HG03045 (cell line): ENCODE data around the gene HEXA.
"Not testable (repeated sequence)": the region's sequence is repeated elsewhere in the genome, so short reads cannot be mapped to it uniquely, and the experiment has no call there.

Experiments
- ATAC-seq: cut with Tn5 transposase; IDR thresholded peaks from one replicate; pipeline ENCODE4 v1.9.1; 2021; ENCODE audit warnings: mild to moderate bottlenecking, moderate library complexity; ENCODE audit not compliant: unreplicated experiment

HEXA gene

DNA sequence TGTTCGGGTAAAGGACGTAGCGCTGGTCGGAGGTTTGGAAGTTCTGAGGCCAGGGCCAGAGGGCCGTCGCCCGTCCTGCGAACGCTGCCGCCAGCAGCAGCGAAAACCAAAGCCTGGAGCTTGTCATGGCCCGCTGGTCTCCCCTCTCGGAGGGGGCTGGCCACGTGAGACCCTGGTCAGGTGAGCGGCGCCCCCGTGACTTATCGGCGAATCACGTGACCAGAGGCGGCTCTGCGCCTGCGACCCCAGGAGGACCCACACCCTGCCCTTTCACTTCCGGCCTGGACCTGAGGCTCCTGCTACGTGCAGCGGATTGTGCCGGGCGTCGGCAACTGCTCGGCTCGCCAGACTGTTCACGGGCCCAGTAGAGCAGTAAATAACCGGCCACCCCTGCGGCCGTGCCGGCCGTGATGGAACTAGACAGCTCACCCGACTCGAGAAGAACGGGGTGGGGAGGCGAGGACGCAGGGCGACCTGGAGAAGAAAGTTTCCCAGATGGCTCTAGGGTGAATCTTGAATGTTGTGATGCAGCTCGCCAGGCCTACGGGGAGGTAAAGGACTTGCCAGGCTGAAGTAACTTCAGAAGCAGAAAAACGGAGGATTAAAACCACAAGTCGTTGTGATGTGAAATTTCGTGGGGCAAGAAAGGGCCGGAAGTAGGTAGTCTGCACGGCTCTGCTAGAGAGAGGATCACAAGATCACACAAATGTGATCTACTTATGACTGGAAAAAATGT, at the start of gene HEXA:
HEXA (minus strand) TSS at position 169 of the 736 bp plus-strand sequence; CDS start at position 127, 42 bp downstream.
- peak; percentile 91 for ATAC-seq

DNA sequence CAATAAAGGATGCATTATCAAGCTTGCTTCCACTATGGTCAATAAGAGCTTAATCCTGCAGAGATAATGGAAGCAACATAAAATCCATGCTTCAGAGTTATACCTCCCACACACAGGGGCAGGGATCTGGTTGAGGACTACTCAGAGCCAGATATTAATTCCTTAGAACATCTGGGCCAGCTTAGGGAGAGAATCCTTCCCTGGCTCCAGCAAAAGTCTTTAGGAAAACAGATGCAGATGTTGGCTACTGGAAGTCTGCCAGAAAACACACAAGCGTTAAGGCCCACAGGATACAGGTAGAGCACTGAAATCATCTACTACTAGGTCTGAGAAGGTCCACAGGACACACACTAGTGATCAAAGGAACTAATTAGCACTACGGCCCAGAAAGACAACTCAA, 47.4 kb upstream of the HEXA start:
- ATAC-seq: no peak

DNA sequence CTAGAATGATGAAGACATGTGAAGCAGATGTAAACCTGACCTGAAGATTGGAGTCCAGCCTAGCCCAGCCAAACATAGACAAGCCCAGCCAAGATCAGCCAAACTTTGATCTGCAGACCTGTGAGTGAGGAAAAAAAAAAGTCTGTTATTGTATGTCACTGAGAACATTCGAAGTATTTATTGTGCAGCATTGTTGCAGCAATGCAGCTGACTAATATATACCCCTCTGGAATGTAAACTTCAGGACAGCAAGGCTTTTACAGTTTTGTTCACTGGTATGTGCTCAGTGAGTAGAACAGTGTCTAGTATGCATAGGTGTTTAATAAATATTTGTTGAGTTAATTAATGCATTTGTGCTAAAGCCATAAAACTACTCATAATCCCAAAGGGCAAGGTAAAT, 45.7 kb upstream of the HEXA start:
- no peak for ATAC-seq

DNA sequence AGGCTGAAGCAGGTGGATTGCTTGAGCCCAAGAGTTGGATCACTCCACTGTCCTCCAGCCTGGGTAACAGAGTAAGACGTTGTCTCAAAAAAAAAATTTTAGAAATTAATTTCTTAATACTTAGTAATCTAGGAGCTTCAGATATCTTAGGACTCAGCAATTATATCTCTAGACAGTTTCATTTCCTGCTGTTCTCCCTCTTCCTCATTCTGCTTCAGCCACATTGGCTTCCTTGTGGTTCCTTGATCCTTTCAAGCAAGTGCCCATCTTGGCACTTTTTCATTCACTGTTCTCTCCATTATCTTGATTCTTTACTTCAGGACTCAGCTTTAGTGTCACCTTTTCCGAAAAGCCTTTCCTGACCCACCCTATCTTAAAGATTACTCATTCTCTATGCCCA, 44.8 kb upstream of the HEXA start:
- ATAC-seq: no peak

DNA sequence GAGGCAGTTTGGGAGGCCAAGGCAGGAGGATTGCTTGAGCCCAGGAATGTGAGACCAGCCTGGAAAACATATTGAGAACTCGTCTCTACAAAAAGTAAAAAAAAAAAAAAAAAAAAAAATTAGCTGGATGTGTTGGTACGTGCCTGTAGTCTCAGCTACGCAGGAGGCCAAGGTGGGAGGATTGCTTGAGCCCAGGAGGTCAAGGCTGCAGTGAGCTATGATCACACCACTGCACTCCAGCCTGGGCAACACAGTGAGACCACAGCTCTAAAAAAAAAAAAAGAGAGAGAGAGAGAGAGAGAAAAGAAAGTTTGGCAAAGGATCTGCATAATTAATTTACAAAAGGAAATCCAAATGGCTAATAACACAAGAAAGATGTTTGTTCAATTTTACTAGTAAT, 44.0 kb upstream of the HEXA start:
- not testable (repeated sequence) for ATAC-seq

DNA sequence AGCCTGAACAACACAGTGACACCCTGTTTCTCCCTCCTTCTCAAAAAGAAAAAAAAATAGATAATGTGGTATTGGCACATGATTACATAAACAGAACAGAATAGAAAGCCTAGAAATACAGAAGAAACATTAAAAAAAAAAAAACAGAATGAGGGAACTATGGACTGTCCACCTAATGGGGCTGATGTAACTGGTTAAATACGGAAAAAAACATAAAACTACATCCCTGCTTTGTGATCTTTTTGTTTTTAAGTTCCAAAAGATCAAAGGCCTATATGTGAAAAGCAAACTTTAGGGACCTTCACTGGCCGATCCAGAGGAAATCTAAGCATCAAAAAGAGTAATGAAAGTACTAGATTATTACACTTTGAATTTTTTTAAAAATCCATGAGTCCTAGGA, 39.5 kb upstream of the HEXA start:
- no peak for ATAC-seq

DNA sequence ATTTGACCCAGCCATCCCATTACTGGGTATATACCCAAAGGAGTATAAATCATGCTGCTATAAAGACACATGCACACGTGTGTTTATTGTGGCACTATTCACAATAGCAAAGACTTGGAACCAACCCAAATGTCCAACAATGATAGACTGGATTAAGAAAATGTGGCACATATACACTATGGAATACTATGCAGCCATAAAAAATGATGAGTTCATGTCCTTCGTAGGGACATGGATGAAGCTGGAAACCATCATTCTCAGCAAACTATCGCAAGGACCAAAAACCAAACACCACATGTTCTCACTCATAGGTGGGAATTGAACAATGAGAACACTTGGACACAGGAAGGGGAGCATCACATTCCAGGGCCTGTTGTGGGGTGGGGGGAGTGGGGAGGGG, 37.5 kb upstream of the HEXA start:
- ATAC-seq: not testable (repeated sequence)

DNA sequence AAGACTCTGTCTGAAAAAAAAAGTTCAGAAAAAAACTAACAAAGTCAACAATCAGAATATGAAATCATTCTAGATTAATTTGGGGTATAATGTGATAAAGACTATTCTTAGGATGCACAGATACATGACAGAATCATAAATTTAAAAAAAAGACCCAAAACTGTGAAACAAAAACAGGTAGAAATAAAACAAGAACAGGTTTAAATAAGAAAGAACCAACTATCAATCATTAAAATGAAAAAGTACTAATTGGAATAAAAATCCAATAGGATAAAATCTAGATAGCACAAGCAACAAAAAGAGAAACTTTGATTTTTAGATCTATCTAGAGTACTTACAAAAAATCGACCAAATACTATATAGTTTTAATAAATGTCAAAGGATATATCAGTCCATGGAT, 35.7 kb upstream of the HEXA start:
- ATAC-seq: no peak

DNA sequence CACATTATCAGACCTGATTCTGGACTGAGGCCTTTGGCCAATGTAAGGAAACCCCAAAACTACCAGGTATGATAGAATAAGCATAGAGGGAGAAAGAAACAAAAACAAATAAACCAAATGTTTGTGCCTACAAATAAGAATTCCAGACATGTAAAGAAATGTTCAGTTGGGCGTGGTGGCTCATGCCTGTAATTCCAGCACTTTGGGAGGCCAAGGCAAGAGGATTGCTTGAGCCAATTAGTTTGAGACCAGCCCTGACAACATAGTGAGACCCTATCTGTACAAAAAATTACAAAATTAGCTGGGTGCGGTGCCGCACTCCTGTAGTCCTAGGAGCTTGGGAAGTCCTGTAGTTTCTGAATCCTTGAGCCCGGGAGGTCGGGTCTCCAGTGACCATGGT, 35.3 kb upstream of the HEXA start:
- ATAC-seq: no peak

DNA sequence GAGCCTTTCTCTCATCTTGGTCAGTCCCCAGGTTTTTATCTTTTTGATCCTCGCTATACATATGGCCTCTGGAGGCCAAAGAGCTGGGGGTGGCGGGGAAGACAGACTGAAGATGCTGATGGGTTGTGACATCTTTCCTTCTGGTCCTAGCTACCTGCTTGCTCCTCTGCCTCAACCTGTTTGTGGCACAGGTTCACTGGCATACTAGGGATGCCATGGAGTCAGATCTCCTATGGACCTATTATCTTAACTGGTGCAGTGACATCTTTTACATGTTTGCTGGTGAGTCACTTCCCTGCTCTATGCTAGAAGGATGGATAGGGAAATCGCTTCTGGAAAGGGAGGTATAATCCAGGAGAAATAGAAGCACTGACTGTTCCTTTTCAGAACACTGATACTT, 31.1 kb upstream of the HEXA start:
- ATAC-seq: no peak

DNA sequence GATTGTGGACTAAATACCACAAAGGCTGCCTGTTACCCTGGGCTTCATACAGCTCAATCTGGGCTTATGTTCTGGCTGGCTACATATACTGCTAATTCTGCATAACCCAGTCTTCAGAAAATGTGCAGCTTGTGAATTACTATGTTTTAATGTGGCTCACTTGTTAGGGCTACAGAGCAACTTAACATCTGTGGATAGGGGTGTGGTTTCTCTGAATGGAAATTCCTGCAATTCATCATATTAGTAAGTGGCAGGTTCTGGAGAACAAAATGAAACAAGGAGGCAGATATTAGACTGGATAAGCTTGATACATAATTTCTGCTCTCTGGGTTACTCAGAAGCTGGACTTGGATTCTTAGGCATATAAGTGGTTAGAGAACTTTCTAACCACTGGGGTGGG, 29.0 kb upstream of the HEXA start:
- no peak for ATAC-seq

DNA sequence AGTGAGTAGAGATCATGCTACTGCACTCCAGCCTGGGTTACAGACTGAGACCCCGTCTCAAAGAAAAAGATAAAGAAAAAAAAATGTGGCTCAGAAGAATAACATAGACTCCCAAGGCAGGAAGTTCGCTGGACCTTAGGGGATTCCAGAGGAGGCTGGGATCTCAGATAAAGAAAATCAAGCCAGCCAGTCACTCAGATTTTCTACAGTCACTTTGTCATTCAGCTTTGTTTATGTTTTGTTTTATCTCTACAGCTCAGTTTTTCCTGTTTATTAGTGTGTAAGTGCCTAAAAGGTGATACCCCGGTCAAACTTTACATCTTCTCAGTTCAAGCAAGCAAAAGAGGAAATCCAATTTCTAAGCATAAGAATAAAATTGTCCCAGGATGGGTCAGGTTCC, 28.5 kb upstream of the HEXA start:
- ATAC-seq: no peak

DNA sequence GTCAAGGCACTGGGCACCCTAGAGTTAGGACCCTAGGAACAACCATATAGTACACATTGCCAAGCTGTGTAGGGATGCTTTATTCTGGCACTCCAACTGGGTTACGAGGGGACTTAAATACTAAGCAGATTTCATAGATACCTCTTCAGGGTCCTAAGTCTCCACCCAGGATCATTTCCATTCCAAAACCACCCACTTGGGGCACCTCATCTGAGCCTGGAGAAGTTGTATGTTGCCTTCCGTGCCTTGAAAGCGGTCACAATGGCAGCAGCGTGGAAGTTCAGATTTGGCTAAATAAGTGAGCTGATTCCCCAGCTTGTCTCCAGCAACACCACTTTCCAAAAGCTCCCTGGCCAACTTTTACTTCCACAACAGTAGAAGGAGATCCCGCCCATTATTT, 26.9 kb upstream of the HEXA start:
- no peak for ATAC-seq

DNA sequence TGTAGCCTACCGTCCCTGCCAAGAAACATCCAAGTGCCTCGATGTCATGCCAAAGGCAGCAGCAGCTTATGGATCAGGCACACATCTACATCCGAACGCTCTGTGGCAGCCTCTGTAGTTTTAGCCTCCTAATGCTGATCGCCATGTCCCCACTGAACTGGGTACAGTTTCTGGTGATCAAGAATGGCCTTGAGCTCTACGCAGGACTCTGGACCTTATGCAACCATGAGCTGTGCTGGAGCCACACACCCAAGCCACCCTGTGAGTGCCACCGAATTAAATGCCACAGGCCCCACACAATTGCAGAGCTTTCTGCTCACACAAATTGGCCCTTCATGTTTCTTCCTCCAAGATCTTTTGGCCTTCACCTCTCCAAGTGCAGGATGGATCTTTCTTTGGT, 22.8 kb upstream of the HEXA start:
- ATAC-seq: no peak

DNA sequence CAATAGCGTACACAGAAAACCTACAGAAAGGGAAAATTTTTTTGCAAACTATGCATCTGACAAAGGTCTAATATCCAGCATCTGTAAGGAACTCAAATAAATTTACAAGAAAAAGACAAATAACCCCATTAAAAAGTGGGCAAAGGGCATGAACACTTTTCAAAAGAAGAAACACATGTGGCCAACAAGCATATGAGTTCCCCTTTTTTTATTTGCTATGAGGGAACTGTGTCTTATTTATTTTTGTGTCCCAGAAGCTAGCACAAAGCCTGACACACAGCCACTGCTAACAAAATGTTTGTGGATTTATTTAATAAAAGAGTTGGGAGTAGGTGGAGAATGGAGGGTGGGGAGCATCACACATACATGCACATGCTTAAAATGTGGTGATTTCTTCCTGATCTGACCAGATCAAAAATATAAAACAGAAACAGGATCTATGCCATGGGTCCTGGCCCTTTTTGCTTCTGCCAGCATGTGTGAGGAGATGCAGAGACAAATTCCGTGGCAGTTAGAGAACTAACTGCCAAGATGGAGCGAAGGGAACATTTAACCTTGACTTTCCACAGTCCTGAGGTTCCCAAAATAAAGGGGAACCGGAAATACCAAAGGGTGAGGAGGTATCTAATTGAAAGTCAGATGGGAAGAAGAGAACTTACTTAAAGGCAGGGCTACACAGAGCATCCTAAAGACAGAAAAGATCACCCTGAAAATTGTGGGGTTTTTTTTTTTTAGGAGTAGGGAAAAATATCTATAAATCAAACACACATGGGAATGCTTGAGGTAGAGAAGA, 22.2 kb upstream of the HEXA start, which contains the start of gene TMEM202:
TMEM202 (plus strand) TSS at position 510 of the 793 bp plus-strand sequence; CDS start at position 532, 22 bp downstream.
- no peak for ATAC-seq

DNA sequence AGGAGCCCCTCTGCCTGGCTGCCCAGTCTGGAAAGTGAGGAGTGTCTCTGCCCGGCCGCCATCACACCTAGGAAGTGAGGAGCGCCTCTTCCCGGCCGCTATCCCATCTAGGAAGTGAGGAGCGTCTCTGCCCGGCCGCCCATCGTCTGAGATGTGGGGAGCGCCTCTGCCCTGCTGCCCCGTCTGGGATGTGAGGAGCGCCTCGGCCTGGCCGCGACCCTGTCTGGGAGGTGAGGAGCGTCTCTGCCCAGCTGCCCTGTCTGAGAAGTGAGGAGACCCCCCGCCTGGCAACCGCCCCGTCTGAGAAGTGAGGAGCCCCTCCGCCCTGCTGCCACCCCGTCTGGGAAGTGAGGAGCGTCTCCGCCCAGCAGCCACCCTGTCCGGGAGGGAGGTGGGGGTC, 20.5 kb upstream of the HEXA start:
- not testable (repeated sequence) for ATAC-seq

DNA sequence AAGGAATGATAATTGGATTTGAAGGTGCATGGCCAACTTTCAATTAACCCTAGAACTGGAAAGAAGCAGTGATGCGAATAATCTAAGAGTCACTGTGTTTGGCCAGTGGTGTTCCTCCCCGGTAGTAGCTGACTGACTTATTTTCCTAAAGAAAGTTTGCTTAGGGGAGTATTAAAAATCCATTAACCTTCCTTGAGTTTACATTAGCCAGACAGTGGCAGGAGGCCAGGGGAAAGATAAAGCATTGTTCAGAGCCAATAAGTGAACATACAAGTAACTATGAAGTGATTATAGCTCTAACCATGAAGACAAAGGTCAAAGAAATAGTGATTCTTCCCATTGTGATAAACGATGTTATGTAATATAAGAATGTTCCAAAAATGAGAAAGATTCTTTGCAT, 13.4 kb upstream of the HEXA start:
- no peak for ATAC-seq

DNA sequence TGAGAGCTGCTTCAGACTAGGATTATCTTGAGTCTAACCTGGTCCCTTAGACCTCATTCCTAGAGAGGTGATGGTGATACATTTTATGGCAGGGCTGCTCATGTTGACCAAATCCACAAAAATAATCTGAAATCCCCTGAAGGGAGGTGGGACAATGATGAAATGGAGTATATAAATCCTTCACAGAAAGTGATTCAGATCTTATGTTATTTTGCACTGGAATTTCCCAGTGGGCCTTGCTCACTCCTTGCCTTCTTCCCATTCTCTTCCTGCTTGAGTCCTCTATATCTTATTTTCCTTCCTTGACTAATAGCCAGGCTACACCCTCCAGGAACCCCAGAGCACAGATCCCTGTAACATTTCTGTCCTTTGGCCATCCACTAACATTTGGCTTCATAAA, 11.9 kb upstream of the HEXA start:
- no peak for ATAC-seq

DNA sequence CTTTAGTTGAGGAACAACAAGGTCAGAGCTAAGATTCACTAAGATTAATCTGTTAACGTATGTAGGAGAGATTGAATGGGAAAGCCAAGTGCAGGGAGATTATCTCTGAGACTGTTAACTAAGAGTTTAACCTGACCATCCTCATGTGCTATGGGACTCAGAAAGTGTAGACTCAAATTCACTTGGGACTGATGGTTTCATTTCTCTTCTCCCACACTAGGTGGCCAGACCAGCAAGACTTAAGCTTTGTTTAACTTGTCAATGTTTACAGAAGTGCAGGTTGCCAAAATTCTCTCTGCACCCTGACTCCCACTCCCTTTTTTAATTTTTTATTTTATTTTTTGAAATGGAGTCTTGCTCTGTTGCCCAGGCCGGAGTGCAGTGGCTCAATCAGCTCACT, 6.3 kb upstream of the HEXA start:
- ATAC-seq: no peak

DNA sequence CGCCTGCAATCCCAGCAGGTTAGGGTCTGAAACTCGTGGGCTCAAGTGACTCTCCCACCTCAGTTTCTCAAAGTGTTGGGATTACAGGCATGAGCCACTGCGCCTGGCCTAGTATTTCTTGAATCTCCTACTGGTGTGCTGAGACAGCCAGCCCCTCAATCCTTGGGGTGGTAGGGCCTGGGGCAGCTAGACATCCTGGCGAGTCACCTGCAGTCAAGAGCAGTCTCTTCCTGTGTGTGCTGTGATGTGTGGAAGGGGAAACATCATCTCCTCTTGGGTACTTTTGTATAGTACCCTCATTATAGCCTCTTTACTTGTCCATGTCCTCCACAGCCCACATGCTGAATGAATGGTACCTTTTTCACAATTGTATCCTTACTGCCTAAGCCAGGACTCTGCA, 4.9 kb upstream of the HEXA start:
- no peak for ATAC-seq

DNA sequence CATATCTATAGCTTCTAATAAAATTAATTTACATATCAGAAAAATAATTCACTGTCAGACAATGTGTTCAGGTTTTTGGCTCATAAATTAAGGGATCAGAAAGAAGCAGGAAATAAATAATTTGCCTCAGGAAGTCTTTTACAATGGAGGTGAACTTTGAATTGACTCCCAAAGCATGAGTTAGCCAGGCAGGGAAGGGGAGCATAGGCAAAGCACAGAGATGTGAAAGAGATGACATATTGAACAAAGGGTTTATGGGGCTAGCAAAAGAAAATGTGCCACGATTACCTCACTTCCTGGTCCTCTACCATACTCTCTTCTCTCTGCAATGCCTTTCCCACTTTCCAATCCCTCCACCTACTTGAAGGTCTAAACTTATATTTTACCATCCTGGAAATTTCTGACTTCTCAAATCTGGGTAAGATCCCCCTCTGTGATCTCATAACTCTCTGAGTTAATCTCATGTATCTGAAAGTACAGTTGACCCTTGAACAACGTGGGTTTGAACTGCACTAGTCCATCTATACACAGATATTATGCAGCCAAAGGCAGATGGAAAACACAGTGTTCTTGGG, 4.1 kb upstream of the HEXA start:
- ATAC-seq: no peak

DNA sequence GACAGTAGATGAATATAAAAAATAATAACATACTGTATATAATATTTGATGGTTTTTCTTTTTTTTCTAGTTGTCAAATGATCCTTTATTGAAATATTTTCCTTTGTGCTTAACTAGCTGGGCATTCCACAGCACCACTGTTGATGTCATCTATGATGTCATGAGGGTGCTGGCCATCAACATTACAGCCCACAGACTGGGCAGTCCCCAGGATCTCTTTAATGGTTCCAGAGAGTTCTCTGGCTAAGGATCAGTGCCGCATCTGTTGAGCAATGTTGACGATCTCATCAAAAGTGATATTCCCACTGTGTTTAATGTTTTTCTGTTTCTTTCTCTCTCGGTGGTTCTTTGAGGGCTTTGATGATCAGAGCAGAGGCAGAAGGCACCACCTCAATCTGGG, 3.3 kb upstream of the HEXA start:
- not testable (repeated sequence) for ATAC-seq
